Endothelial cell of coronary artery (primary cell): ENCODE measurements around the gene SKI. TPM values are rescaled to one million over a fixed set of nuclear protein-coding genes. Genes with fewer than 3 reads are reported as not detected.

ENCODE experiments used
- total RNA-seq: library from RNA; depleted of rRNA; stranded (reverse); fragments of >200 nt; gene quantifications from 2 replicates; pipeline ENCODE4 v1.2.3, GENCODE V29; 2014

The SKI gene
- 14.8 and 21.7 TPM in 2 replicates for total RNA-seq

DNA sequence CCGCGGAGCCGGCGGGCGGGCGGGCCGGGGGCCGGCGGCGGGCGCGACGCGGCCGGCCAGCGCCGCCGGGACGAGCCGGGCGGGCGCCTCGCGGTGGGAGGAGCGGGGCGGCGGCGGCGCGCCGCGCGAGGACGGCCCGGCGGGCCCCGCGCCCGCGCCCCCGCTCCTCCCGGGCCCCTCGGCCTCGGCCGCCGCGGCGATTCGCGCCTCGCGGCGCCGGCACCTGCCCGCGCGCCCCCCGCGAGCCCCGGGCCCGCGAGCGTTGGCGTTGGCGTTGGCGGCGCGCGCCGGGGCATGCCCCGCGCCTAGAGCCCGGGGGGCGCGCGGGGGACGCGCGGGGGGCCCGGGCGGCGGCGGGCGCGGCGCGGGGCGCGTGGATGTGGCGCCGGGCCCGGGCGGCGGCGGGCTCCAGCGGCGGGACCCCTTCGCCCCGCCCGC lies at the start of gene SKI:
SKI (plus strand) TSS at position 163 of the 438 bp plus-strand sequence. CDS start 448 bp downstream, outside the sequence.

DNA sequence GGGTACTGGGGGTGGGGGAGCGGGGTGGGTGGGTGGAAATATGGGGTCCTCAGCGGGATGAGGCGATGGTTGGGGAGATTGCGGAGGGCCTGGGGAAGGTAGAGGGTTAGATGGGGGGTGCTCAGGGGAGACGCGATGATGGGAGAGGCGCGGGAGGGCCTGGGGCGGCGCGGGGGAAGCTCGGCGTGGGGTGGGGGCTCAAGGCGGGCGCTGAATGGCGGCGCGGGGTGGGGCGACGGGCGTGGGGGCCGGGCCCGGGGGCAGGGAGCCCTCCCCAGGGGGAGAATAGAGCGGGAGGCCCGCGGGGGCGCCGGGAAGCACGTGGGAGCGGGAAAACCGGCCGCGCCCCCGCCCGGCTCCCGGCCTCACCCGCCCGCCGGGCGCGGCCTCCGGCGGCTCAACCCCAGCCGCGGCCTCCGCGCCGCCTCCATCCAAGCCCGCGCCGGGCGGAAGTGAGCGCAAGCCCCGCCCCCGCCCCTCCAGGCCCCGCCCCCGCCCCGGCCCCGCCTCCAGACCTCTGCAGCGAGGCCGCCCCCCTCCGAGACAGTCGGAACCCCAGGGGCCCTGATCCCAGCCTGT lies 33.7 kb upstream of the SKI start, which contains the start of gene FAAP20:
FAAP20 (minus strand) TSS at position 454 of the 579 bp plus-strand sequence; CDS start at position 431, 23 bp downstream.

Other genes with a start within 250 kb of the SKI start
- not detected in 2 replicates for gene CFAP74, start 224.5 kb upstream of the SKI start, total RNA-seq
- gene GABRD, start 209.0 kb upstream of the SKI start, total RNA-seq, result not detected in 2 replicates
- 0.19 and 0.36 TPM in 2 replicates for gene PRKCZ, start 177.9 kb upstream of the SKI start, total RNA-seq
- 8.1 and 13.7 TPM in 2 replicates for gene FAAP20, start 33.5 kb upstream of the SKI start, total RNA-seq
- gene MORN1, start 163.2 kb downstream of the SKI start, total RNA-seq, result 4.6 and 6.9 TPM in 2 replicates
- 69.5 and 71.7 TPM in 2 replicates for gene RER1, start 163.5 kb downstream of the SKI start, total RNA-seq
- 27.9 and 28.8 TPM in 2 replicates for gene PEX10, start 184.2 kb downstream of the SKI start, total RNA-seq
- under 0.01 and 0.09 TPM in 2 replicates for gene PLCH2, start 248.0 kb downstream of the SKI start, total RNA-seq